ENCODE results near the gene ST7L. TPM values are rescaled to one million over a fixed set of nuclear protein-coding genes. Genes with fewer than 3 reads are reported as not detected.
A peak's percentile ranks its signal among the peaks of the same experiment; 100 is the strongest.

Gene ST7L
- total RNA-seq, 1 donor from 2014 or later, result 21.2 TPM

DNA sequence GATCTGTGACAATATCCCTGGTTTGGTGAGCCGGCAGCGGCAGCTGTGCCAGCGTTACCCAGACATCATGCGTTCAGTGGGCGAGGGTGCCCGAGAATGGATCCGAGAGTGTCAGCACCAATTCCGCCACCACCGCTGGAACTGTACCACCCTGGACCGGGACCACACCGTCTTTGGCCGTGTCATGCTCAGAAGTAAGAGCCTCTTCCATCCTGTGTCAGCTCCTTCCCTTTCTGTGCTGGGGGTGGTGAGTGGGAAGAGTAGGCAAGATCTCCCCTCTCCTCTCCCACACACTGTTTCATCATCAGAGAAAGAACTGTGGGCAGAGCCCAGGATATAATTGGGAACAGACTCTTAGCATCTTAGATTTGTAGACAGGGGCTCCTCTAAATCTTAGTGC, 104.0 kb downstream of the ST7L start:
- DNase-seq (ENCODE audit: low spot score, unreplicated experiment), result no peak
- Mint-ChIP-seq H3K4me3 (ENCODE audit: low read depth) (no peak overlapping the region), H3K4me1 (ENCODE audit: low read depth) (peaks cover 6% of the 10 kb centered on the region), H3K9me3 (ENCODE audit: low read depth) (no peaks in the 10 kb centered on the region), H3K27ac (no peak overlapping the region), H3K36me3 (ENCODE audit: insufficient read depth) (peaks cover 3% of the 10 kb centered on the region), H3K27me3 (peaks cover 58% of the 10 kb centered on the region)
- TF ChIP-seq, protein P1, sequence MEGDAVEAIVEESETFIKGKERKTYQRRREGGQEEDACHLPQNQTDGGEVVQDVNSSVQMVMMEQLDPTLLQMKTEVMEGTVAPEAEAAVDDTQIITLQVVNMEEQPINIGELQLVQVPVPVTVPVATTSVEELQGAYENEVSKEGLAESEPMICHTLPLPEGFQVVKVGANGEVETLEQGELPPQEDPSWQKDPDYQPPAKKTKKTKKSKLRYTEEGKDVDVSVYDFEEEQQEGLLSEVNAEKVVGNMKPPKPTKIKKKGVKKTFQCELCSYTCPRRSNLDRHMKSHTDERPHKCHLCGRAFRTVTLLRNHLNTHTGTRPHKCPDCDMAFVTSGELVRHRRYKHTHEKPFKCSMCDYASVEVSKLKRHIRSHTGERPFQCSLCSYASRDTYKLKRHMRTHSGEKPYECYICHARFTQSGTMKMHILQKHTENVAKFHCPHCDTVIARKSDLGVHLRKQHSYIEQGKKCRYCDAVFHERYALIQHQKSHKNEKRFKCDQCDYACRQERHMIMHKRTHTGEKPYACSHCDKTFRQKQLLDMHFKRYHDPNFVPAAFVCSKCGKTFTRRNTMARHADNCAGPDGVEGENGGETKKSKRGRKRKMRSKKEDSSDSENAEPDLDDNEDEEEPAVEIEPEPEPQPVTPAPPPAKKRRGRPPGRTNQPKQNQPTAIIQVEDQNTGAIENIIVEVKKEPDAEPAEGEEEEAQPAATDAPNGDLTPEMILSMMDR (IDR thresholded peaks at IDR 0.05; ENCODE audit: unreplicated experiment), result no peak

DNA sequence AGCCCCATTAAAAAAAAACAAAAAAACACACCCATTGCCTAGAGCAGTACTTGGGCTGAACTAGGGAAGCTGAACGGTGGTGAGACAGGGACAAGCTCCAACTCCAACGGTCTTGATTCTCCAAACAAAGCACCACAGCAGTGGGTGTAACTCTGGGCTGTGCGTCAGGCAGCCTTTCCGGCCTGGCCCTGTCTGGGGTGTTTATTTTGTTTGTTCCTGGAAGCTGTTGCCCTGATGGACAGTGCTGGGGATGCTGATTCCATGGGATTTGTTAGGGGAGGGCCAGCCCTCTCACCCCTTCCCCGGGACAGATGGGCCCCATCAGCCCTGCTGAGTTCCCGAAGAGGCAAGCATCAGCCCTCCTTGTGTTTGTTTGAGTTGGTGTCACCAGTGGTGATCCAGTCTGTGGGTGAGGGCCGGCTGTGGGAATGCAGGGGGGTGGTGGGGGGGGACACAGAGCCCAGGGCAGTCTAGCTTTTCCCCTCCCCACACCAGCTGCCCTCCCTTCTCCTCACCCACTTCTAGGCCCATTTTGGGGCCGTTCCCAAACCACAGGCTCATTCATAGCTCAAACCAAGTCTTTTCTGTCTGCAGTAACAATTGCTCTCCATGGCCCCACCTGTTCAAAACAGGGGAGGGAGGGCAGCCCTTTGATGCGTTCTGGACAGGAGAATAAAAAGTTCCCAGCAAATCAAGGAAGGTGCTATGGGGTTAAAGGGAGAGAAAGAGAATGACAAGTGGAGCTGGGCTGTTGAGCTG, 105.7 kb downstream of the ST7L start:
- Mint-ChIP-seq H3K4me3 (ENCODE audit: low read depth) (no peak overlapping the region), H3K4me1 (ENCODE audit: low read depth) (peaks cover 6% of the 10 kb centered on the region), H3K36me3 (ENCODE audit: insufficient read depth) (peaks cover 3% of the 10 kb centered on the region), H3K27ac (no peak overlapping the region), H3K27me3 (peaks cover 68% of the 10 kb centered on the region), H3K9me3 (ENCODE audit: low read depth) (no peaks in the 10 kb centered on the region)
- no peak for DNase-seq (ENCODE audit: low spot score, unreplicated experiment)
- TF ChIP-seq, protein P1 (IDR thresholded peaks at IDR 0.05; ENCODE audit: unreplicated experiment), result no peak

DNA sequence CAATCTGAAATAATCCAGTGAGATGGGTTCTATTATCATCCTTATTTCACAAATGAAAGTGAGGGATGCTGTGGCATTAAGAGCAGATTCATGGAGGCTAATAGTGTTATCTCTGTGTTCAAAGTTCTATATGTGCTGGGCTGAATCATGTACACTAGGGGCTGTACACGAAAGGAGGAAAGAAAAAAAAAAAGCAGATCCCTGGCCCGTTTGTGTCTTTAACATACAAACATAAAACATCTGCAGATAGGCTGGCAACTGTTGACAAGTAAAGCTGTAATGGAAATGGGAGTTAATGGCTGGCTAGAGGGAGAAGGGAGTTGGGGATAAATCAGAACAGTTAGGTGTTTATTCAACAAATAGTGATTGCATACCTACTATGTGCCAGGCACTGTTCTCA, 107.0 kb downstream of the ST7L start:
- H3K4me1 Mint-ChIP-seq (ENCODE audit: low read depth), result peaks cover 6% of the 10 kb centered on the region
- peaks cover 82% of the 10 kb centered on the region for H3K27me3 Mint-ChIP-seq

DNA sequence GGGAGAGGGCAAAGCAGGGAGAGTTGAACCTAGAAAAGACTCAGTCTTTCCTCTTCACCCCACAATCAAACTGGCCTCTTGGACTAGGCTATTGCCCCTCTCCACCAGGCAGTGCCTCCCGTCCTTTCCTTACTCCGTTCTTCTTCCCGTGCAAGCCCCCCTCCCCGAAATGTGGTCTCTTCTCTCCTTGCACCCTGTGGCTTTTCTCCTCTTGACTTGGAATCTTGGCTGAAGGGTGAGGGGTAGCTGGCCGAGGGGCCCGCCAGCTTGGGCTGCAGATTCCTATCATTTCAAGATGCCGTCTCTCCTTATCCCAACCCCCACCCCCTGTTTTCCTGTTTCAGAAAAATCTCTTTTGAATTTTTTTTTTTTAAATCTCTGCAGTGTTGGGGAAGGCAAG, 108.6 kb downstream of the ST7L start:
- no peak for DNase-seq (ENCODE audit: low spot score, unreplicated experiment)
- H3K4me3 Mint-ChIP-seq (ENCODE audit: low read depth), result no peak overlapping the region
- H3K27me3 Mint-ChIP-seq, result peaks cover 91% of the 10 kb centered on the region
- no peak overlapping the region for H3K27ac Mint-ChIP-seq
- H3K9me3 Mint-ChIP-seq (ENCODE audit: low read depth), result no peaks in the 10 kb centered on the region
- H3K4me1 Mint-ChIP-seq (ENCODE audit: low read depth), result peaks cover 2% of the 10 kb centered on the region
- H3K36me3 Mint-ChIP-seq (ENCODE audit: insufficient read depth), result no peaks in the 10 kb centered on the region
- TF ChIP-seq, protein P1 (IDR thresholded peaks at IDR 0.05; ENCODE audit: unreplicated experiment), result no peak

More for the DNA sequence above, 107.0 kb downstream of the ST7L start:
- DNase-seq (ENCODE audit: low spot score, unreplicated experiment), result no peak
- Mint-ChIP-seq H3K9me3 (ENCODE audit: low read depth) (no peaks in the 10 kb centered on the region), H3K4me3 (ENCODE audit: low read depth) (no peak overlapping the region), H3K36me3 (ENCODE audit: insufficient read depth) (no peaks in the 10 kb centered on the region), H3K27ac (no peak overlapping the region)
- TF ChIP-seq, protein P1 (IDR thresholded peaks at IDR 0.05; ENCODE audit: unreplicated experiment), result no peak

DNA sequence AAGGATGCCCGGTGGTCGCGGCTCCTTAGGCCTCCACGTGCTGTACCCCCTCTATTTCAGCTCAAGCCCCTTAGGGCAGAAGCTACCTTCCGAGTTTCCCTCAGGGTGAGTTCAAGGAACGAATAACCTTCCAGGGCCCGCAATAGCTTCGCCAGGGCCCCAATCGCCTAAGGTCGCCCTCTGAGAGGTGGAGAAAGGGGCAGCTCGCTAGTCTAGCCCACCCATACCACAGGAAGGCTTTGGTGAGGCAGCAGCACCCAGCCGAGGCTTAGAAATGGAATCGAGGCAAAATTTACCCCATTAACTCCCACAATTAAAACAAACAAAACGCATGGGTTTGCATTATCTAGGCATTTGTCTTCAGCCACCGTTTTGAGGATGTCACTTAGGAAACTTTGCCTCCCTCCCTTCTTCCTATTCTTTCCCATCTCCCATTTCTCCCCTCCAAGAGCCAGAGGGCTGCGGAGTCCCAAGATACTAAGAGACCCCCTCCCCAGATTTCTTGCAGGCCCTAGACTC, 109.2 kb downstream of the ST7L start:
- Mint-ChIP-seq H3K36me3 (ENCODE audit: insufficient read depth) (no peaks in the 10 kb centered on the region), H3K27ac (no peak overlapping the region), H3K4me1 (ENCODE audit: low read depth) (no peaks in the 10 kb centered on the region), H3K27me3 (peaks cover 91% of the 10 kb centered on the region), H3K4me3 (ENCODE audit: low read depth) (peak overlapping the region; percentile 40), H3K9me3 (ENCODE audit: low read depth) (no peaks in the 10 kb centered on the region)
- TF ChIP-seq, protein P1 (IDR thresholded peaks at IDR 0.05; ENCODE audit: unreplicated experiment), result no peak
- DNase-seq (ENCODE audit: low spot score, unreplicated experiment), result no peak

All from progenitor cell of endocrine pancreas (in vitro differentiated cells).